Activated CD4-positive, alpha-beta memory T cell treated with anti-CD3 and anti-CD28 coated beads for 36 hours (primary cell): Measurements from ENCODE around the gene MBD6. TPM values are rescaled to one million over a fixed set of nuclear protein-coding genes. Genes with fewer than 3 reads are reported as not detected.

Experiments used
- CTCF ChIA-PET: fragments of 350-600 bp; sonication (Branson Sonifier 250); formaldehyde crosslinking; loops from one replicate; lab custom pipeline; 2021; ENCODE audit warnings: antibody characterized with exemption, inconsistent platforms; lab: Charles Lee
- POLR2A ChIA-PET: fragments of 350-600 bp; sonication (Branson Sonifier 250); formaldehyde crosslinking; loops from one replicate; lab custom pipeline; 2021; ENCODE audit warnings: antibody characterized with exemption; lab: Charles Lee
- DNase-seq: peaks from one replicate; pipeline ENCODE4 v3.0.0-alpha.2; 2020
- H3K27ac Mint-ChIP-seq: one replicate; pipeline ENCODE4 v1.8.0; 2021; ENCODE audit warnings: mixed read lengths
- H3K27me3 Mint-ChIP-seq: one replicate; pipeline ENCODE4 v1.8.0; 2021; ENCODE audit warnings: mixed read lengths
- H3K36me3 Mint-ChIP-seq: one replicate; pipeline ENCODE4 v1.8.0; 2021; ENCODE audit warnings: mixed read lengths
- H3K4me1 Mint-ChIP-seq: one replicate; pipeline ENCODE4 v1.8.0; 2021; ENCODE audit warnings: low read depth, mixed read lengths
- H3K4me3 Mint-ChIP-seq: one replicate; pipeline ENCODE4 v1.8.0; 2021; ENCODE audit warnings: mild to moderate bottlenecking, mixed read lengths
- H3K9me3 Mint-ChIP-seq: one replicate; pipeline ENCODE4 v1.8.0; 2021; ENCODE audit warnings: mixed read lengths
- intact Hi-C: fragments of 100-400 bp; cut with micrococcal nuclease; formaldehyde crosslinking; loops from one replicate; pipeline ENCODE4 v1.15.1; 2023
- total RNA-seq, 2 experiments: library from RNA; stranded (reverse); gene quantifications; one replicate each; pipeline ENCODE4 v1.2.3, GENCODE V29; 2021

The MBD6 gene, protein sequence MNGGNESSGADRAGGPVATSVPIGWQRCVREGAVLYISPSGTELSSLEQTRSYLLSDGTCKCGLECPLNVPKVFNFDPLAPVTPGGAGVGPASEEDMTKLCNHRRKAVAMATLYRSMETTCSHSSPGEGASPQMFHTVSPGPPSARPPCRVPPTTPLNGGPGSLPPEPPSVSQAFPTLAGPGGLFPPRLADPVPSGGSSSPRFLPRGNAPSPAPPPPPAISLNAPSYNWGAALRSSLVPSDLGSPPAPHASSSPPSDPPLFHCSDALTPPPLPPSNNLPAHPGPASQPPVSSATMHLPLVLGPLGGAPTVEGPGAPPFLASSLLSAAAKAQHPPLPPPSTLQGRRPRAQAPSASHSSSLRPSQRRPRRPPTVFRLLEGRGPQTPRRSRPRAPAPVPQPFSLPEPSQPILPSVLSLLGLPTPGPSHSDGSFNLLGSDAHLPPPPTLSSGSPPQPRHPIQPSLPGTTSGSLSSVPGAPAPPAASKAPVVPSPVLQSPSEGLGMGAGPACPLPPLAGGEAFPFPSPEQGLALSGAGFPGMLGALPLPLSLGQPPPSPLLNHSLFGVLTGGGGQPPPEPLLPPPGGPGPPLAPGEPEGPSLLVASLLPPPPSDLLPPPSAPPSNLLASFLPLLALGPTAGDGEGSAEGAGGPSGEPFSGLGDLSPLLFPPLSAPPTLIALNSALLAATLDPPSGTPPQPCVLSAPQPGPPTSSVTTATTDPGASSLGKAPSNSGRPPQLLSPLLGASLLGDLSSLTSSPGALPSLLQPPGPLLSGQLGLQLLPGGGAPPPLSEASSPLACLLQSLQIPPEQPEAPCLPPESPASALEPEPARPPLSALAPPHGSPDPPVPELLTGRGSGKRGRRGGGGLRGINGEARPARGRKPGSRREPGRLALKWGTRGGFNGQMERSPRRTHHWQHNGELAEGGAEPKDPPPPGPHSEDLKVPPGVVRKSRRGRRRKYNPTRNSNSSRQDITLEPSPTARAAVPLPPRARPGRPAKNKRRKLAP
- 10 to 100 TPM; 43.5 to 48.2 TPM for total RNA-seq

DNA sequence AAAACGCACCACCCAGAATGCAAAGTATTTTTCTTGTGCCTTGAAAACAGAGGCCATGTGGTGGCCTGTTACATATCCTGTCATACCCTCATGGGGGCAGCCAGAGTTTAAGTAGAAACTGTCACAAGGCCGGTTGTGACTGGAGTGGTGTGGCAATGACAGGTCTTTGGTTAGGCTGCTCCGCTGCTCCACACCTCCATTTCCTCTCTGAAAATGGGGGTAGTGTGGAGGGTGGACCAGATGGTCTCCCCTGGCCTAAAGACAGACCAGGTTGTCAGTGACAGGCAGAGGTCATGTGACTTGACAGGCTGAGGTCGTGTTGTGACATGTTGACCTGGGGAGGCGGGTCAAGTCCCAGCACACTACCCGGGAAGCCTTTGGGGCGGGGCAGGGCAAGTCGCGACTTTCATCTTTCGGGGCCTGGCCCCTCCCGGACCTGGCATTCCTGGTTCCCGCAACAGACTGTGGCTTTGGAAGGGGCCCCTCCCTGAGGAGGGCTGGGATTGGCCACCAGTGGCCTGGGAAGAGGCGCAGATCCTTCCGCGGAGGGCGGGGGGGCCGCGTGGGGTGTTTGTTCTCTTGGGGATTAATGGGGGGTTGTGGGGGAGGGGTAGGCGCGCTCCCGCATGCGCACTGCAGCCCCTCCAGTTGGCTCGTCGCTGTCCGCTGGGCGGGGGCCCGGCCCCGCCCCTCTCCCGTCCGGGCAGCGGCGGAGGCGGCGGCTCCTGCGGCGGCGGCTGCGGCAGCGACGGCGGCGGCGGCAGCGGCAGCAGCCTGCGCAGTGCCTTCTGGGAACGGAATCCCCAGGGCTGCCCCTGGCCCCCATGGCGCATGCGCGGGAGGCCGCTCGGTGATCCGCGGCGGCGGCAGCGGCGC is at the start of gene MBD6:
MBD6 (plus strand) TSS at position 814 of the 876 bp plus-strand sequence. CDS start 1,480 bp downstream, outside the sequence.
- no peaks in the 10 kb centered on the region for H3K27me3 Mint-ChIP-seq
- peak within 1 kb of the TSS; percentile 94 for H3K4me3 Mint-ChIP-seq
- DNase-seq = peak; percentile 94
- intact Hi-C loops = loop anchor here (1.0 to 5.0 kb wide), 7 partner anchors 25 to 443 kb away; partner anchors contain the start of genes CDK4, DCTN2 and NEMP1
- CTCF ChIA-PET = interaction anchor here (2.6 kb wide), 1 partner anchor 63 kb away, joined by 7 read pairs; the partner anchor contains the start of gene GLI1
- H3K36me3 Mint-ChIP-seq = peaks cover 35% of the 10 kb centered on the region
- peak within 1 kb of the TSS; percentile 100 for H3K27ac Mint-ChIP-seq
- no peaks in the 10 kb centered on the region for H3K9me3 Mint-ChIP-seq
- peaks cover 53% of the 10 kb centered on the region for H3K4me1 Mint-ChIP-seq
- POLR2A ChIA-PET = interaction anchor here (1.2 to 1.8 kb wide), 2 partner anchors 16 to 24 kb away, joined by 4 to 6 read pairs; partner anchors contain the start of gene DCTN2

DNA sequence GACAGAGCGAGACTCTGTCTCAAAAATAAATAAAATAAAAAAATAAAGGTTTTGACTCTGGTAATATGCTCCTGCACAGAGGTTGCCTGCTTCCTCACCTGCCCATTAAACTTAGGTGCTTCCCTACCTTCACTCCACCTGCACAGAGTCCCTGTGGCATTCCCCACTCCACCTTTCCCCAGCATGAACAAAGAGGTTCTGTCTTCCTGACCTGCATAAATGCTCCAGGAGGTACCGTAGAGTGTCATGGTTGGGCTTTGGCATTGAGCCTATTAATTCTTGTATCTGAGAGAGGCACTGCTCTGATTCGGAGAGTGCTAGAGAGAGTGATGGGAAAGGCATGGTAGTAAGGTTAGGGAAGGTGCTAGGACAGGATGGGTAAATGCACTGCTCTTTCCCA is 49.2 kb upstream of the MBD6 start:
- Mint-ChIP-seq H3K4me3 (no peak overlapping the region), H3K9me3 (no peaks in the 10 kb centered on the region), H3K4me1 (peaks cover 31% of the 10 kb centered on the region), H3K27me3 (no peaks in the 10 kb centered on the region), H3K36me3 (peaks cover 55% of the 10 kb centered on the region), H3K27ac (no peak overlapping the region)
- ChIA-PET CTCF (interaction anchor here (1.6 to 1.8 kb wide), 2 partner anchors 11 to 15 kb away, joined by 6 to 8 read pairs; partner anchors contain the start of gene GLI1), POLR2A (no interaction called here)
- intact Hi-C loops = loop anchor here (10.0 kb wide), 1 partner anchor 789 kb away; the partner anchor contains the start of gene PTGES3
- no peak for DNase-seq

DNA sequence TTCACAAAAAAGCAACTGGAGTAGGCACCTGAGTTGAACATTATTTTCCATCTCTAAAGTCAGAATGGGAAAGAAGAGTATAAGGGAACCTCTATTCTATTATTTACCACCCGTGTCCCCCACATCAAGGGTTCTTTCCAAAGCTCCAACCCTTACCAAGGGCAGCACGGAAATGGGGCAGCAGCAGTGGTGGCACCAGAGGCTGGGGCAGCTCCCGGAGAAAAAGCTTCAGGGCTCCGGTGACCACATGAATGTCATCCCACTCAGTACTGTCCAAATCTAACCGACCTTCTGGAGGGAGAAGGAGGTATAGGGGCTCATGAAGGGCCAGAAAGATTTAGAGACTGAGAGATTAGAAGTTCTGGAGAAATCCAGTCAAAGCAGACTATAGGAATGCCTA is 48.7 kb upstream of the MBD6 start:
- intact Hi-C loops = loop anchor here (10.0 kb wide), 1 partner anchor 789 kb away; the partner anchor contains the start of gene PTGES3
- no peak overlapping the region for H3K27ac Mint-ChIP-seq
- H3K4me1 Mint-ChIP-seq = peaks cover 36% of the 10 kb centered on the region
- ChIA-PET CTCF (interaction anchor here (1.6 to 1.8 kb wide), 2 partner anchors 11 to 15 kb away, joined by 6 to 8 read pairs; partner anchors contain the start of gene GLI1), POLR2A (interaction anchor here (1.5 kb wide), 1 partner anchor 8 kb away, joined by 4 read pairs; no protein-coding TSS in a partner anchor)
- H3K4me3 Mint-ChIP-seq = no peak overlapping the region
- no peak for DNase-seq
- H3K9me3 Mint-ChIP-seq = no peaks in the 10 kb centered on the region
- H3K36me3 Mint-ChIP-seq = peaks cover 58% of the 10 kb centered on the region
- H3K27me3 Mint-ChIP-seq = no peaks in the 10 kb centered on the region

DNA sequence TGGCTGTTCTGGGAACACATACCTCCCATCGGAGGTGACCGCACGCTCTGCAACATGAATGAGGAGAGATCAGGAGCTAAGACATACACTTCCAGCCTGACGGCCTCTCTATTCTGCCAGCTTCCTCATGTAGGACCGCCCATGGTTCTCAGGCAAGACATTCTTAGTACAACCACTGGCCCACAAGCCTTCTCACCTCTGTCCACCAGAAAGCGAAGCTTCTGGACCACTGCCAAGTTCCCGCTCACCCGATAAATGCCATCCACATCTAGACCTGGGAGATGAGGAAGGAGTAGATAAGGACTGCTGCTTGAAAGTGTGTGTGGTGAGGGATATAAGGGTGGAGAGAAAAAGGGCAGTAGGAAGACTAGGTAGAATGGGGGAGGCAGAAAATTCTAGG is 48.2 kb upstream of the MBD6 start:
- Mint-ChIP-seq H3K4me3 (peak overlapping the region; percentile 41), H3K27ac (peak overlapping the region; percentile 36), H3K27me3 (no peaks in the 10 kb centered on the region), H3K4me1 (peaks cover 41% of the 10 kb centered on the region), H3K36me3 (peaks cover 54% of the 10 kb centered on the region), H3K9me3 (no peaks in the 10 kb centered on the region)
- DNase-seq = no peak
- ChIA-PET POLR2A (interaction anchor here (1.5 kb wide), 1 partner anchor 9 kb away, joined by 4 read pairs; no protein-coding TSS in a partner anchor), CTCF (interaction anchor here (1.3 to 1.8 kb wide), 3 partner anchors 12 to 235 kb away, joined by 4 to 8 read pairs (median 6); partner anchors contain the start of gene GLI1)
- intact Hi-C loops = loop anchor here (10.0 kb wide), 1 partner anchor 790 kb away; the partner anchor contains the start of gene PTGES3

DNA sequence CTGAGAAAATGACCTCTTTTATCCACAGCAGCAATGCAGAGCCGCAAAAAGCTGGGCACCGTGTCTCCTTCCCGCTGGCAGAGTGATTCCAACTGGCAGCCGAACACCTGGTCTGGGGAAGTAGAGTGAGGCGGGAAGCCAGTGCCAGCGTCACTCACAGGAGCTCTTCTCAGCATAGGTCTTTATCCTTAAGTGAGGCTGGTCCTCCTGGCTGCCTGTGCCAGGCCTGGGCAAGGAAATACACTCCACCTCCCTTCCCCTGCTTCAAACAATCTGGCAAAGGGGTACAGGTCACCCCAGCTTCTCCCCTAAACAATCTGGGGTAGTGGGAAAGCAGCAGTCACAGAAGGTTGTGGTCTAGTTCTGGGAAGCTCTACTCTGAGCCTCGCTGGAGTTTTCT is 47.8 kb upstream of the MBD6 start:
- ChIA-PET POLR2A (interaction anchor here (1.5 kb wide), 1 partner anchor 9 kb away, joined by 4 read pairs; no protein-coding TSS in a partner anchor), CTCF (interaction anchor here (0.9 to 1.8 kb wide), 4 partner anchors 12 to 236 kb away, joined by 4 to 8 read pairs (median 5); partner anchors contain the start of gene GLI1)
- H3K4me3 Mint-ChIP-seq = peak overlapping the region; percentile 41
- peaks cover 53% of the 10 kb centered on the region for H3K36me3 Mint-ChIP-seq
- H3K9me3 Mint-ChIP-seq = no peaks in the 10 kb centered on the region
- H3K27ac Mint-ChIP-seq = peak overlapping the region; percentile 36
- H3K4me1 Mint-ChIP-seq = peaks cover 46% of the 10 kb centered on the region
- DNase-seq = no peak
- H3K27me3 Mint-ChIP-seq = no peaks in the 10 kb centered on the region
- intact Hi-C loops = loop anchor here (5.0 to 10.0 kb wide), 2 partner anchors 217 to 790 kb away; partner anchors contain the start of genes OS9 and PTGES3

DNA sequence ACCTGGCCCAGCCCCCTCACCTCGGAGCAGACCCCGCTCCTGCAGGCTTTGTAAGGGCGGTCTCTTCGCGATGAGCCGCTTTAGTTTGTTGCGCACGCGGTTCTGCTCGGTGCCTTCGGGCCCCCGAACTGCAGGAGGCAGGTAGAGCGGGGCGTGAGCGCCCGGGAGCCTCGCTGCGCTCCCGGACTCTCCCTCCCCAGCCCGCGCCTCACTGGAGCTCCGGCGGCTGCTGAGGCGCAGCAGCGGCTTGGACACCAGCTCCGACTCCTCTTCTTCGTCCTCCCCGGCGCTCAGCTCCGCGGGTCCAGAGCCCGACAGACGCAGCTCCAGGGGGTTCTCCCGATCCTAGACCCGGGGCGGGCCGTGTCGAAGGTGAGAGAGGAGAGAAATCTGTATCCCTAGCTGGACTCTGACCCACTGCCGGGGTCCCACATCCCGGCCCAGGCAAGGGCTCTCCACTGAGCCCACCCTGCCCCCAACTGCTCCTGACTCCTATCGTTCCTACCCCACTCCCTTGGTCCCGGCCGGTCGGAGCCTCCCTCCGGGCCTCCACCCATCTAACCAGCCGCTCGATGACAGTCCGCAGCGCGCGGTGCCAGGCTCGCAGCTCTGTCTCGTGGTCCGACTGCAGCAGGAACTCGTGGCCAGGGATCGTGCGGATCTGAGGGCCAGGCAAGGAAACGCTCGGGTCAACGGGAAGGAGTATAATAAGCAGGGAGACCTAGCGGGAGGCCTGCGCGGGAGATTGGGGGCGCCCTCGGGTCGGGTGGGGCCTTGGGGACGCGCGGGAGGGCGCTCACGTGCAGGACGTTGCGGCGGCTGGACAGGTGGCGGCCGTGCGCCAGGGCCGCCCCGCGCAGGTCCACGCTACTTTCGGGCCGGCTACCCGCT is 47.1 kb upstream of the MBD6 start:
- no peaks in the 10 kb centered on the region for H3K9me3 Mint-ChIP-seq
- peak; percentile 19 for DNase-seq
- peak overlapping the region; percentile 99 for H3K27ac Mint-ChIP-seq
- POLR2A ChIA-PET = interaction anchor here (1.5 kb wide), 2 partner anchors 10 to 14 kb away, joined by 4 read pairs; no protein-coding TSS in a partner anchor
- CTCF ChIA-PET = interaction anchor here (0.9 to 2.2 kb wide), 11 partner anchors 11 to 236 kb away, joined by 3 to 28 read pairs (median 4); partner anchors contain the start of genes GLI1 and MARS1
- no peaks in the 10 kb centered on the region for H3K27me3 Mint-ChIP-seq
- intact Hi-C loops = loop anchor here (1.0 to 10.0 kb wide), 3 partner anchors 13 to 791 kb away; partner anchors contain the start of genes OS9 and PTGES3
- H3K36me3 Mint-ChIP-seq = peaks cover 54% of the 10 kb centered on the region
- peak overlapping the region; percentile 87 for H3K4me3 Mint-ChIP-seq
- H3K4me1 Mint-ChIP-seq = peaks cover 52% of the 10 kb centered on the region

DNA sequence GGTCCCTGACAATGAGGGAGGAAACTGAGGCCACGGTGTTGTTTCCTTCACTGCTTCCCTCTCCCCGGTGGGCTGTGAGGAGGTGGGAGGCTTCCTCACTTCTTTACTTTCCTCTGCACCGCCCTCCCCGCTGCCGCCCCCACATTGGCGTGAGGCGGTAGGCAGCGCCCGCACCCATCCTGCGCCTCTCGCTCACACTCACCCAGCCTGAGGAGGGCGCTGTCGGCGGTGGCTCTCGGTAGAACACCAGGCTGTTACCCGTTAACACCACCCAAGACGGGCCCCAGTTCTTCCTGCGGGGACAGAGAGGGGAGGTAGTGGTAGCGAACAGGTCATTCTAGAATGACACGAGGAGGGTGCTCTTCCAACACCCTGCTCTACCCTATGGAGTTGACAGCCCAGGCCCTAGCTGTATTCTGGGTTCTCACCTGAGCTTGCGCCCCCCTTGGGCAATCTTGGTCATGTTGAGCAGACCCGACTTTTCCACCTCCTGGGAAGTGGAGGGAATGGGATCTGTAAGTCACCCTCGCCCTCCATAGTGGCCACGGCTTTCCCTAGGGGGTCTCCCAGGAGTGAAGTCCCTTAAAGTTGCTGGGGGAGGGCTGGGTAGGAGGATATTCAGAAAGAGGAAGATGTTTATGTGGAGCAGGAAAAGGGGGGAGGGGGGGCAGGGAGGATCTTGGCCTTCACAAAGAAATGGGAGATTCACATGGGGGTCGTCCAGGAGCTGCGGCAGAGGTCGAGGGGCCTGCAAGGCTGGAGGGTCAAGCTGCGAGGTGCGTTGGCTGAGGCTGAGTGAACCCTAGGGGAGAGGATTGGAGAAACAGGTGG is 46.2 kb upstream of the MBD6 start:
- Mint-ChIP-seq H3K36me3 (peaks cover 54% of the 10 kb centered on the region), H3K27ac (peak overlapping the region; percentile 99), H3K4me1 (peaks cover 60% of the 10 kb centered on the region), H3K27me3 (no peaks in the 10 kb centered on the region), H3K4me3 (peak overlapping the region; percentile 87), H3K9me3 (no peaks in the 10 kb centered on the region)
- intact Hi-C loops = loop anchor here (1.0 to 10.0 kb wide), 3 partner anchors 14 to 792 kb away; partner anchors contain the start of genes OS9 and PTGES3
- DNase-seq = peak; percentile 94
- ChIA-PET POLR2A (interaction anchor here (0.8 to 1.7 kb wide), 6 partner anchors 10 to 47 kb away, joined by 3 to 10 read pairs (median 4); partner anchors contain the start of gene GLI1), CTCF (interaction anchor here (0.6 to 2.2 kb wide), 15 partner anchors 8 to 410 kb away, joined by 3 to 28 read pairs (median 3); partner anchors contain the start of genes DDIT3, GLI1 and MARS1)

DNA sequence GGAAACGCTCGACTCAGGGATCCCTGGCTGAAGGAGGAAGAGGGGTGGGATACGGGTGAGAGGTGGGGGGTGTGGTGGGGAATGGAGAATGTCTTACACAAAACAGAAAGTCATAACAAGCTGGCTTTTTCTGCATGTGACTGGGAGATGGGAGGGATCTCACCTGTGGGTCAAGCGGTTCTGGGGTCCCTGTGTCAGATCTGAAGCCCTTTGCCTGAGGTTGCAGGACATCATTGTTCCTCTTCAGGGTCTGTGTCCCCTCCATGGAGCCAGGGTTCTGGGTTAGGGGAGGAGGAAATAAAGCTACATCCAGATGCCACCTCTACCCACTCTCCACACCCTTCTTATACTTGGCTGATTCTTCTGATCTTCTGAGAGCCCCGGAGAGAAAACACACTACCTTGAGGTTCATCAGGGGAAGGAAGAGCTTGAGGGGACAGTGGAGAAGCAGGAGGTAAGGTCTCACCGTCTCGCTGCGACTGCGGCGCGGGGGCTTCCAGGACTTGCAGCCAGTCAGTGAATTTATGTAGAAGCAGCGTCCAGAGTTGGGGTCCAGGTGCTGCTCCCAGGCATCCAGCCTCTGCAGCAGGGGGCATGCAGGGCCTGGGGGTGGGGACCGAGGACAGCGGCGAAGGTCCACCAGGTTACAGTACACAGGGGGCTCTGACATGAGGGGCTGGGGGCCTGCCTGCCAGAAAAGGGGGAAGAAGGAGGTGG is 45.5 kb upstream of the MBD6 start:
- ChIA-PET CTCF (interaction anchor here (0.6 to 2.2 kb wide), 16 partner anchors 9 to 411 kb away, joined by 3 to 28 read pairs (median 4); partner anchors contain the start of genes DDIT3, GLI1, MARS1 and SHMT2), POLR2A (interaction anchor here (0.8 to 1.7 kb wide), 8 partner anchors 9 to 47 kb away, joined by 3 to 10 read pairs (median 4); partner anchors contain the start of genes DDIT3 and GLI1)
- DNase-seq = no peak
- intact Hi-C loops = loop anchor here (1.0 to 10.0 kb wide), 3 partner anchors 15 to 792 kb away; partner anchors contain the start of genes OS9 and PTGES3
- Mint-ChIP-seq H3K36me3 (peaks cover 49% of the 10 kb centered on the region), H3K27ac (peak overlapping the region; percentile 99), H3K4me3 (peak overlapping the region; percentile 87), H3K4me1 (peaks cover 61% of the 10 kb centered on the region), H3K27me3 (no peaks in the 10 kb centered on the region), H3K9me3 (no peaks in the 10 kb centered on the region)
